Lung (tissue), 12 donors: ENCODE measurements around the gene FAM53A. TPM values are rescaled to one million over a fixed set of nuclear protein-coding genes. Genes with fewer than 3 reads are reported as not detected.
"Not testable (repeated sequence)": the region's sequence is repeated elsewhere in the genome, so short reads cannot be mapped to it uniquely, and the experiment has no call there.

ENCODE experiments used
- ATAC-seq: fragments of 200-7000 bp; cut with Tn5 transposase; one replicate; pipeline ENCODE4 v1.9.1; 2020; ENCODE audit warnings: moderate number of reproducible peaks; ENCODE audit not compliant: insufficient read depth, low FRiP score
- DNase-seq, 3 donors: peaks; one replicate each; pipeline ENCODE4 v3.0.0-alpha.2; 2013 to 2017
- H3K27ac ChIP-seq, 2 donors: one replicate each; pipeline ENCODE4 v1.5.1; 2013; ENCODE audit warnings: mild to moderate bottlenecking in 2 of 2, moderate library complexity in 2 of 2, control low read depth in 1 of 2, inconsistent platforms in 1 of 2, low read depth in 1 of 2, low read length in 1 of 2
- H3K27me3 ChIP-seq, 3 donors: one replicate each; pipeline ENCODE4 v1.5.1; 2013; ENCODE audit warnings: low read length in 2 of 3; ENCODE audit not compliant: control insufficient read depth in 3 of 3, insufficient read depth in 3 of 3
- H3K36me3 ChIP-seq, 4 donors: one replicate each; pipeline ENCODE4 v1.5.1; 2013; ENCODE audit warnings: low read length in 4 of 4, mild to moderate bottlenecking in 1 of 4, moderate library complexity in 1 of 4; ENCODE audit not compliant: control insufficient read depth in 4 of 4, insufficient read depth in 4 of 4
- H3K4me1 ChIP-seq, 5 donors: one replicate each; pipeline ENCODE4 v1.5.1; 2013; ENCODE audit warnings: low read length in 5 of 5, mild to moderate bottlenecking in 2 of 5, moderate library complexity in 1 of 5; ENCODE audit not compliant: control insufficient read depth in 5 of 5, insufficient read depth in 5 of 5
- H3K4me3 ChIP-seq: one replicate; pipeline ENCODE4 v1.5.1; 2013; ENCODE audit warnings: mild to moderate bottlenecking, control low read depth, moderate library complexity
- H3K9ac ChIP-seq, 2 donors: one replicate each; pipeline ENCODE4 v1.5.1; 2013; ENCODE audit warnings: low read length in 2 of 2, control low read depth in 1 of 2; ENCODE audit not compliant: insufficient read depth in 1 of 2
- H3K9me3 ChIP-seq, 4 donors: one replicate each; pipeline ENCODE4 v1.5.1; 2013; ENCODE audit warnings: low read length in 3 of 4, mild to moderate bottlenecking in 1 of 4, moderate library complexity in 1 of 4; ENCODE audit not compliant: control insufficient read depth in 4 of 4, insufficient read depth in 3 of 4
- CTCF ChIP-seq: IDR thresholded peaks from 2 replicates; pipeline ENCODE4 v1.5.1; 2012; ENCODE audit warnings: mild to moderate bottlenecking; ENCODE audit errors: control extremely low read depth, extremely low read depth
- WGBS, 2 donors: extraction: QIAGEN DNeasy Blood & Tissue Kit; methylation state at CpG; one replicate each; pipeline ENCODE4 v1.1.7; 2013; 5-methylcytosine and 5-hydroxymethylcytosine counted together
- polyA plus RNA-seq, 2 donors: library from polyadenylated mRNA; stranded (reverse); fragments of 200-250 nt; gene quantifications; one replicate each; pipeline ENCODE4 v1.2.1, GENCODE V29; 2013
- total RNA-seq, 2 donors: library from RNA; depleted of rRNA in 1 of 2; stranded (reverse); fragments of >200 nt in 1 of 2; gene quantifications; one replicate each; pipeline ENCODE4 v1.2.1, GENCODE V29; 2014 to 2021
- donor health status: control.
- donor health status: control.
- donor health status: Bipolar disorder and iron deficiency.
- donor health status: healthy.
- donor health status: DM: yes; HTN: yes; CAD: no.

FAM53A gene
- total and polyA plus RNA-seq, 4 donors, result 1.4 to 2.8 (median 2.2) TPM

- Histone ChIP-seq H3K27me3 (no peaks in the 10 kb centered on the region), H3K4me3 (no peak overlapping the region), H3K4me1 (peaks cover 0 to 5% (median 1%) of the 10 kb centered on the region in 5 donors), H3K36me3 (peaks cover 17 to 27% (median 22%) of the 10 kb centered on the region in 4 donors), H3K9me3 (no peaks in the 10 kb centered on the region), H3K27ac (no peak overlapping the region), H3K9ac (no peak overlapping the region)
- 83 to 91% methylated on average over 1 of the region's 1 CpG for WGBS, 2 donors
- DNase-seq (no peak), ATAC-seq (no peak)
- no peak for TF ChIP-seq CTCF
Observed at GRCh38 chr4:1703867-1704266, 19.8 kb upstream of the FAM53A start.

GRCh38 chr4:1701671-1702070, 17.6 kb upstream of the FAM53A start:
- ATAC-seq, H3K27ac ChIP-seq, DNase-seq, H3K9me3 ChIP-seq, H3K9ac ChIP-seq, H3K4me3 ChIP-seq, H3K4me1 ChIP-seq, H3K27me3 ChIP-seq: not testable (repeated sequence)
- peaks cover 25 to 38% (median 30%) of the 10 kb centered on the region in 4 donors for H3K36me3 ChIP-seq
- WGBS, 2 donors, result 50 to 74% methylated on average over 8 of the region's 8 CpGs

GRCh38 chr4:1695913-1696312, 11.8 kb upstream of the FAM53A start:
- H3K36me3 ChIP-seq, result peaks cover 30 to 44% (median 42%) of the 10 kb centered on the region in 4 donors
- WGBS, 2 donors, result 83 to 87% methylated on average over 5 of the region's 5 CpGs

More at GRCh38 chr4:1695913-1696312, 11.8 kb upstream of the FAM53A start:
- H3K4me1 ChIP-seq, result peaks cover 0 to 1% (median 0%) of the 10 kb centered on the region in 5 donors
- H3K9me3 ChIP-seq, result peaks cover 0 to 4% (median 0%) of the 10 kb centered on the region in 4 donors
- ATAC-seq, result no peak
- H3K9ac ChIP-seq, result no peak overlapping the region
- no peaks in the 10 kb centered on the region for H3K27me3 ChIP-seq
- peak; percentile 39 to 50 (median 43) for DNase-seq
- no peak overlapping the region for H3K27ac ChIP-seq
- TF ChIP-seq CTCF, result no peak
- H3K4me3 ChIP-seq, result no peak overlapping the region
